A549 treated with dexamethasone at 1 μM for 4 hours (cell line): ENCODE measurements around the gene MTO1. TPM values are rescaled to one million over a fixed set of nuclear protein-coding genes. Genes with fewer than 3 reads are reported as not detected.

Experiments
- total RNA-seq: library from RNA; stranded (reverse); fragments of 200-300 nt; extraction: Qiagen RNA extraction; gene quantifications from 5 replicates; pipeline ENCODE4 v1.2.3, GENCODE V29; 2022

MTO1 gene, protein sequence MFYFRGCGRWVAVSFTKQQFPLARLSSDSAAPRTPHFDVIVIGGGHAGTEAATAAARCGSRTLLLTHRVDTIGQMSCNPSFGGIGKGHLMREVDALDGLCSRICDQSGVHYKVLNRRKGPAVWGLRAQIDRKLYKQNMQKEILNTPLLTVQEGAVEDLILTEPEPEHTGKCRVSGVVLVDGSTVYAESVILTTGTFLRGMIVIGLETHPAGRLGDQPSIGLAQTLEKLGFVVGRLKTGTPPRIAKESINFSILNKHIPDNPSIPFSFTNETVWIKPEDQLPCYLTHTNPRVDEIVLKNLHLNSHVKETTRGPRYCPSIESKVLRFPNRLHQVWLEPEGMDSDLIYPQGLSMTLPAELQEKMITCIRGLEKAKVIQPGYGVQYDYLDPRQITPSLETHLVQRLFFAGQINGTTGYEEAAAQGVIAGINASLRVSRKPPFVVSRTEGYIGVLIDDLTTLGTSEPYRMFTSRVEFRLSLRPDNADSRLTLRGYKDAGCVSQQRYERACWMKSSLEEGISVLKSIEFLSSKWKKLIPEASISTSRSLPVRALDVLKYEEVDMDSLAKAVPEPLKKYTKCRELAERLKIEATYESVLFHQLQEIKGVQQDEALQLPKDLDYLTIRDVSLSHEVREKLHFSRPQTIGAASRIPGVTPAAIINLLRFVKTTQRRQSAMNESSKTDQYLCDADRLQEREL
- total RNA-seq, result 9.1 to 11.4 TPM (median 9.7 TPM) in 5 replicates

DNA sequence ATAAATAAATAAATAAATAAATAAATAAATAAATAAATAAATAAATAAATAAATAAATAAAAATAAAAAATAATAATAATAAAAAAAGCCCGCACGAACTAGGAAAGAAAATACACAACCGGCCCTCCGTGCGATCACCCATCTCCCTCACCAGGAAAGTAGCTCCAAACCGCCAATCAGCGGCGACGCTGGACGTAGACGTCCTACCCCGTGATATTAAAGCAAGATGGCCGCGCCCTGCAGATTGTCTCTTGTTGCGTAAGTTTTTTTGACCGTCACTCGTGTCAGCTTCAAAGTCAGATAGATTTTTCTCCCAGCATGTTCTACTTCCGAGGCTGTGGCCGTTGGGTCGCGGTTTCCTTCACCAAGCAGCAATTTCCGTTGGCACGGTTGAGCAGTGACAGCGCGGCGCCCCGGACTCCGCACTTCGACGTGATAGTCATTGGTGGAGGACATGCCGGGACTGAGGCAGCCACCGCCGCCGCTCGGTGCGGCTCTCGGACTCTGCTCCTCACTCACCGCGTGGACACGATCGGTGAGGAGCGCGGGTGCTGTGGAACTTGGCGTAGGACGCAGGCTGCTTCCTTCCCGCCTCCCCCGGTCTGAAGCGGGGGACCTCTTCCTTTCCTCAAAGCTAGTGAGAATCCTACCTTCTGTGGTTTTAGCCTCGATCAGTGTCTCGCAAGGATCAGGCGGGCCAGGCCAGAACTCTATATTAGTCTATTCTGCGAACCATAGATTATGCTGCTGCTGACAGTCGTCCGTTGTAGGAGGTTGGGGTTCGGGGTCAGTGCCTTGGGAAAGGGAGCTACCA lies at the start of gene MTO1:
Gene MTO1 (plus strand): TSS at position 201 of the 814 bp plus-strand sequence. CDS start 118 bp downstream, at position 319.

GRCh38 chr6:73452107-73452461 lies 9.5 kb upstream of the MTO1 start, which contains the start of gene CGAS:
Gene CGAS, minus strand, starts transcription at chr6:73452297. Its CDS starts 116 bp downstream, at chr6:73452181.

DNA sequence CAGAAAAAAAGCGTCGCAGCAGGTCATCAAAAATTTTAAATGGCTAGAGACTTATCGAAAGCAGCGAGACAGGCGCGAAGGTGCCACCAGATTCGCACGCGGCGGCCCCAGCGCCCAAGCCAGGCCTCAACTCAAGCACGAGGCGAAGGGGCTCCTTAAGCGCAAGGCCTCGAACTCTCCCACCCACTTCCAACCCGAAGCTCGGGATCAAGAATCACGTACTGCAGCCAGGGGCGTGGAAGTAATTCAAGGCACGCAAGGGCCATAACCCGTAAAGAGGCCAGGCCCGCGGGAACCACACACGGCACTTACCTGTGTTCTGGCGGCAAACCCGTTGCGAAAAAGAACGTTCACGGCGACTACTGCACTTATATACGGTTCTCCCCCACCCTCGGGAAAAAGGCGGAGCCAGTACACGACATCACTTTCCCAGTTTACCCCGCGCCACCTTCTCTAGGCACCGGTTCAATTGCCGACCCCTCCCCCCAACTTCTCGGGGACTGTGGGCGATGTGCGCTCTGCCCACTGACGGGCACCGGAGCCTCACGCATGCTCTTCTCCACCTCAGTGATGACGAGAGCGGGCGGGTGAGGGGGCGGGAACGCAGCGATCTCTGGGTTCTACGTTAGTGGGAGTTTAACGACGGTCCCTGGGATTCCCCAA lies 59.3 kb downstream of the MTO1 start, which contains the start of gene EEF1A1:
Gene EEF1A1 (minus strand): TSS at position 345 of the 663 bp plus-strand sequence. CDS start 1,006 bp downstream, outside the sequence.

Other genes starting within 250 kb of the MTO1 start
- gene KHDC1L, start 236.2 kb upstream of the MTO1 start, total RNA-seq, result 0.25 to 0.41 TPM (median 0.28 TPM) in 3 of 5 replicates, not detected in the others
- 2.7 to 4.2 TPM (median 3.4 TPM) in 5 replicates for gene KHDC1, start 198.5 kb upstream of the MTO1 start, total RNA-seq
- gene DPPA5, start 107.5 kb upstream of the MTO1 start, total RNA-seq, result not detected in 5 replicates
- gene KHDC3L, start 99.1 kb upstream of the MTO1 start, total RNA-seq, result not detected in 5 replicates
- gene OOEP, start 91.8 kb upstream of the MTO1 start, total RNA-seq, result not detected in 5 replicates
- gene DDX43, start 66.9 kb upstream of the MTO1 start, total RNA-seq, result not detected in 5 replicates
- 3.3 to 4.5 TPM (median 4.1 TPM) in 5 replicates for gene CGAS, start 9.4 kb upstream of the MTO1 start, total RNA-seq
- gene EEF1A1, start 59.3 kb downstream of the MTO1 start, total RNA-seq, result 7,393 to 8,340 TPM (median 7,492 TPM) in 5 replicates
- 12.2 to 15.4 TPM (median 13.6 TPM) in 5 replicates for gene SLC17A5, start 192.3 kb downstream of the MTO1 start, total RNA-seq
- 45.8 to 84.9 TPM (median 72.8 TPM) in 5 replicates for gene CD109, start 234.5 kb downstream of the MTO1 start, total RNA-seq